Stimulated activated CD8-positive, alpha-beta memory T cell treated with anti-CD3 and anti-CD28 coated beads, Interleukin-15, amount 100 ng/mL, for 4 hours (primary cell): ENCODE measurements around the gene UBE2E2.

ENCODE experiments used
- DNase-seq, 2 donors: peaks; one replicate each; pipeline ENCODE4 v3.0.0-alpha.2; 2020; ENCODE audit warnings: low read depth in 2 of 2

The UBE2E2 gene

GRCh38 chr3:23193831-23194230 is 9.3 kb upstream of the UBE2E2 start:
- no peak for DNase-seq

GRCh38 chr3:23198801-23199200 is 4.3 kb upstream of the UBE2E2 start:
- no peak for DNase-seq

GRCh38 chr3:23199649-23200048 is 3.5 kb upstream of the UBE2E2 start:
- no peak for DNase-seq

- DNase-seq: no peak
These were observed 1.8 kb upstream of the UBE2E2 start for GRCh38 chr3:23201154-23201838.

- DNase-seq: no peak
These were observed 765 bp upstream of the UBE2E2 start for GRCh38 chr3:23202203-23202920.

- no peak for DNase-seq
These were observed 692 bp downstream of the UBE2E2 start for GRCh38 chr3:23203708-23204330.

- DNase-seq: no peak
These were observed 3.2 kb downstream of the UBE2E2 start for GRCh38 chr3:23206366-23206765.

- no peak for DNase-seq
These were observed 6.0 kb downstream of the UBE2E2 start for GRCh38 chr3:23209103-23209502.

- no peak for DNase-seq
These were observed 6.8 kb downstream of the UBE2E2 start for GRCh38 chr3:23209747-23210487.

- no peak for DNase-seq
These were observed 10.7 kb downstream of the UBE2E2 start for GRCh38 chr3:23213813-23214212.

GRCh38 chr3:23217872-23218554 is 14.9 kb downstream of the UBE2E2 start:
- no peak for DNase-seq

GRCh38 chr3:23219117-23219516 is 16.0 kb downstream of the UBE2E2 start:
- no peak for DNase-seq

GRCh38 chr3:23219552-23219951 is 16.4 kb downstream of the UBE2E2 start:
- no peak for DNase-seq

- DNase-seq: no peak
These were observed 18.0 kb downstream of the UBE2E2 start for GRCh38 chr3:23221136-23221535.

- DNase-seq: no peak
These were observed 28.9 kb downstream of the UBE2E2 start for GRCh38 chr3:23232016-23232415.

- DNase-seq: no peak
These were observed 29.7 kb downstream of the UBE2E2 start for GRCh38 chr3:23232854-23233253.

GRCh38 chr3:23235264-23235663 is 32.1 kb downstream of the UBE2E2 start:
- no peak for DNase-seq

GRCh38 chr3:23236890-23237289 is 33.8 kb downstream of the UBE2E2 start:
- no peak for DNase-seq

- no peak for DNase-seq
These were observed 35.0 kb downstream of the UBE2E2 start for GRCh38 chr3:23238156-23238555.

GRCh38 chr3:23238578-23238977 is 35.5 kb downstream of the UBE2E2 start:
- DNase-seq: no peak

GRCh38 chr3:23239211-23240068 is 36.3 kb downstream of the UBE2E2 start:
- no peak for DNase-seq
